Stomach (tissue), 4 donors: ENCODE measurements around the gene P2RX6.

Source experiments
- EP300 ChIP-seq: sonication (generic); formaldehyde crosslinking; IDR thresholded peaks from one replicate; pipeline ENCODE4 v1.6.1; 2017; ENCODE audit warnings: antibody characterized with exemption
- POLR2A ChIP-seq, 4 donors: fragments of 450-650 bp; IDR thresholded peaks; one replicate each; pipeline ENCODE4 v1.6.1; 2016; ENCODE audit warnings: antibody characterized with exemption in 4 of 4, control low read depth in 2 of 4, mild to moderate bottlenecking in 1 of 4, moderate library complexity in 1 of 4
- POLR2AphosphoS5 ChIP-seq, 3 donors: sonication (generic); formaldehyde crosslinking; IDR thresholded peaks; one replicate each; pipeline ENCODE4 v1.6.1; 2016; ENCODE audit warnings: antibody characterized with exemption in 3 of 3
- TF ChIP-seq, protein P1 (sequence below), 7 experiments: fragments of 450-650 bp in 4 of 7; fragments of 200-600 bp in 3 of 7; sonication (generic) in 3 of 7; IDR thresholded peaks; one replicate each; pipeline ENCODE4 v1.5.1; 2016 to 2019; ENCODE audit warnings: antibody characterized with exemption in 7 of 7, control low read depth in 2 of 7, mild to moderate bottlenecking in 1 of 7

DNA sequence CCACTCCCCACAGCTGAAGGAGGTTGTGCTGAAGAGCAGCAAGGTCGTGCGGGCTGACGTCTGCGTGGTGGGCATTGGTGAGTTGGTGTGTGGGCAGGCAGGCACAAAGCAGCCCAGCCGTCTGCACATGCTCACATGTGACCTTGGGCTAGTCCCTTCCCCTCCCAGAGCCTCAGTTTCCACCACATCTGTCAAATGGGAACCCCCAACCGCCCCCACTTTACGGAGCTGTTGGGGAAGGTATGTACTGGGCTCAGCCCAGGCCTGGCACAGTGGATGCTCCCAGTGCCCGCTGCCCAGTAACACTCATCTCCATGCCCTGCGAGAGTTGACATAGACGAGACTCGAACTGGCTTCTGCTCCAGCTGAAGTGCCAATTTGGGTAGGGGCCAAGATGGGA, 37.9 kb upstream of the P2RX6 start:
- TF ChIP-seq POLR2A (IDR thresholded peaks at IDR 0.05) = no peak
- TF ChIP-seq, protein P1, sequence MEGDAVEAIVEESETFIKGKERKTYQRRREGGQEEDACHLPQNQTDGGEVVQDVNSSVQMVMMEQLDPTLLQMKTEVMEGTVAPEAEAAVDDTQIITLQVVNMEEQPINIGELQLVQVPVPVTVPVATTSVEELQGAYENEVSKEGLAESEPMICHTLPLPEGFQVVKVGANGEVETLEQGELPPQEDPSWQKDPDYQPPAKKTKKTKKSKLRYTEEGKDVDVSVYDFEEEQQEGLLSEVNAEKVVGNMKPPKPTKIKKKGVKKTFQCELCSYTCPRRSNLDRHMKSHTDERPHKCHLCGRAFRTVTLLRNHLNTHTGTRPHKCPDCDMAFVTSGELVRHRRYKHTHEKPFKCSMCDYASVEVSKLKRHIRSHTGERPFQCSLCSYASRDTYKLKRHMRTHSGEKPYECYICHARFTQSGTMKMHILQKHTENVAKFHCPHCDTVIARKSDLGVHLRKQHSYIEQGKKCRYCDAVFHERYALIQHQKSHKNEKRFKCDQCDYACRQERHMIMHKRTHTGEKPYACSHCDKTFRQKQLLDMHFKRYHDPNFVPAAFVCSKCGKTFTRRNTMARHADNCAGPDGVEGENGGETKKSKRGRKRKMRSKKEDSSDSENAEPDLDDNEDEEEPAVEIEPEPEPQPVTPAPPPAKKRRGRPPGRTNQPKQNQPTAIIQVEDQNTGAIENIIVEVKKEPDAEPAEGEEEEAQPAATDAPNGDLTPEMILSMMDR (IDR thresholded peaks at IDR 0.05) = no peak
- TF ChIP-seq EP300 = no peak
- no peak for TF ChIP-seq POLR2AphosphoS5 (IDR thresholded peaks at IDR 0.05)
